ENCODE measurements around the gene ANXA8.
"Not testable (repeated sequence)": the region's sequence is repeated elsewhere in the genome, so short reads cannot be mapped to it uniquely, and the experiment has no call there.

Gene ANXA8

GRCh38 chr10:47483923-47484322 lies at the start of gene ANXA8:
Gene ANXA8, minus strand, starts transcription at chr10:47484115. Its CDS starts 182 bp downstream, at chr10:47483933.
- not testable (repeated sequence) for DNase-seq

GRCh38 chr10:47523475-47523874 lies 39.6 kb upstream of the ANXA8 start, which contains the start of gene AGAP9:
Gene AGAP9, minus strand, starts transcription at chr10:47523638. Its CDS starts 112 bp downstream, at chr10:47523526.
- intact Hi-C loops (cut with DNase I); DNase-seq: not testable (repeated sequence)

More at GRCh38 chr10:47483923-47484322, at the start of gene ANXA8:
- intact Hi-C loops (cut with DNase I) = not testable (repeated sequence)

- intact Hi-C loops (cut with DNase I); DNase-seq: not testable (repeated sequence)
These were observed 18.4 kb upstream of the ANXA8 start for GRCh38 chr10:47502313-47502712.

GRCh38 chr10:47494226-47494625 lies 10.3 kb upstream of the ANXA8 start:
- intact Hi-C loops (cut with DNase I); DNase-seq: not testable (repeated sequence)

- intact Hi-C loops (cut with DNase I); DNase-seq: not testable (repeated sequence)
These were observed 7.7 kb upstream of the ANXA8 start, which contains the start of gene FAM25G for GRCh38 chr10:47491600-47491999. Gene FAM25G, minus strand, starts transcription at chr10:47491700. Its CDS starts 26 bp downstream, at chr10:47491674.

GRCh38 chr10:47489630-47490029 lies 5.7 kb upstream of the ANXA8 start:
- intact Hi-C loops (cut with DNase I); DNase-seq: not testable (repeated sequence)

- DNase-seq; intact Hi-C loops (cut with DNase I): not testable (repeated sequence)
These were observed 2.0 kb upstream of the ANXA8 start for GRCh38 chr10:47485943-47486342.

GRCh38 chr10:47484786-47485185 lies 871 bp upstream of the ANXA8 start:
- intact Hi-C loops (cut with DNase I); DNase-seq: not testable (repeated sequence)

- DNase-seq; intact Hi-C loops (cut with DNase I): not testable (repeated sequence)
These were observed 1.5 kb downstream of the ANXA8 start for GRCh38 chr10:47482367-47482766.

- DNase-seq; intact Hi-C loops (cut with DNase I): not testable (repeated sequence)
These were observed 2.1 kb downstream of the ANXA8 start for GRCh38 chr10:47481768-47482181.

- intact Hi-C loops (cut with DNase I) = not testable (repeated sequence)
- peak in 9 of 42 donors; percentile 9 to 60 (median 39) for DNase-seq
These were observed 2.6 kb downstream of the ANXA8 start for GRCh38 chr10:47481182-47481766.

- intact Hi-C loops (cut with DNase I) = not testable (repeated sequence)
These were observed 3.8 kb downstream of the ANXA8 start for GRCh38 chr10:47480133-47480532.

GRCh38 chr10:47478114-47478513 lies 5.8 kb downstream of the ANXA8 start:
- intact Hi-C loops (cut with DNase I); DNase-seq: not testable (repeated sequence)

More at GRCh38 chr10:47480133-47480532, 3.8 kb downstream of the ANXA8 start:
- DNase-seq = not testable (repeated sequence)

GRCh38 chr10:47477078-47477477 lies 6.8 kb downstream of the ANXA8 start:
- DNase-seq; intact Hi-C loops (cut with DNase I): not testable (repeated sequence)

GRCh38 chr10:47475101-47475500 lies 8.8 kb downstream of the ANXA8 start:
- intact Hi-C loops (cut with DNase I) = not testable (repeated sequence)
- peak in 1 of 42 donors; percentile 37 for DNase-seq

GRCh38 chr10:47473516-47473915 lies 10.4 kb downstream of the ANXA8 start:
- DNase-seq; intact Hi-C loops (cut with DNase I): not testable (repeated sequence)

- intact Hi-C loops (cut with DNase I) = not testable (repeated sequence)
These were observed 11.3 kb downstream of the ANXA8 start for GRCh38 chr10:47472647-47473046.

GRCh38 chr10:47472072-47472471 lies 11.8 kb downstream of the ANXA8 start:
- DNase-seq = not testable (repeated sequence)

More at GRCh38 chr10:47472647-47473046, 11.3 kb downstream of the ANXA8 start:
- not testable (repeated sequence) for DNase-seq

GRCh38 chr10:47468731-47469528 lies 15.0 kb downstream of the ANXA8 start:
- intact Hi-C loops (cut with DNase I); DNase-seq: not testable (repeated sequence)

More at GRCh38 chr10:47472072-47472471, 11.8 kb downstream of the ANXA8 start:
- intact Hi-C loops (cut with DNase I) = not testable (repeated sequence)

- DNase-seq; intact Hi-C loops (cut with DNase I): not testable (repeated sequence)
These were observed 16.0 kb downstream of the ANXA8 start for GRCh38 chr10:47467957-47468356.

All from head of caudate nucleus (tissue), 42 donors.